Measurements from ENCODE around the gene USP31. TPM values are rescaled to one million over a fixed set of nuclear protein-coding genes. Genes with fewer than 3 reads are reported as not detected.

The USP31 gene
- total RNA-seq, 2 experiments from 2014 or later: 1.6 to 1.7 TPM

DNA sequence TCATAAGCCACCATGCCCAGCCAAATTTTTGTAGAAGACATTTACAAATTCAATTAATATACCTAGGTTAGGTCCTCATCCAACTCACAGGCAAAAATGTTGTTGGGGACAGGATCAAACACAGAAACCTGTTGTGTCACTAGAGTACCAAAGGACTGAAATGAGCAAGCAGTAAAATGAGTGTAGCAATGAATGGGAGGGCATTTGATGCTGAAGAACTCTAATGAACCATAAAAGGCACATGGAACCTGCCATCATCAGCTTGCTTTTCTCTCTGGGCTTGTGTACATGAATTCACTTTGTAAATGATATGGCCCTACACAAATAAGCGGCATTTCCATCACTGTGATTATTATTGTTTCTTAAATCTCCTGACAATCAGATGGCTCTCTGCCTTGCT is 17.8 kb downstream of the USP31 start:
- H3K27ac ChIP-seq (ENCODE audit: low read depth in 1 of 2, low read length in 2 of 2): no peak overlapping the region
- no peaks in the 10 kb centered on the region for H3K36me3 ChIP-seq (ENCODE audit: insufficient read depth, low read length)
- no peak overlapping the region for H3K4me3 ChIP-seq (ENCODE audit: low read length)
- TF ChIP-seq, protein P1, sequence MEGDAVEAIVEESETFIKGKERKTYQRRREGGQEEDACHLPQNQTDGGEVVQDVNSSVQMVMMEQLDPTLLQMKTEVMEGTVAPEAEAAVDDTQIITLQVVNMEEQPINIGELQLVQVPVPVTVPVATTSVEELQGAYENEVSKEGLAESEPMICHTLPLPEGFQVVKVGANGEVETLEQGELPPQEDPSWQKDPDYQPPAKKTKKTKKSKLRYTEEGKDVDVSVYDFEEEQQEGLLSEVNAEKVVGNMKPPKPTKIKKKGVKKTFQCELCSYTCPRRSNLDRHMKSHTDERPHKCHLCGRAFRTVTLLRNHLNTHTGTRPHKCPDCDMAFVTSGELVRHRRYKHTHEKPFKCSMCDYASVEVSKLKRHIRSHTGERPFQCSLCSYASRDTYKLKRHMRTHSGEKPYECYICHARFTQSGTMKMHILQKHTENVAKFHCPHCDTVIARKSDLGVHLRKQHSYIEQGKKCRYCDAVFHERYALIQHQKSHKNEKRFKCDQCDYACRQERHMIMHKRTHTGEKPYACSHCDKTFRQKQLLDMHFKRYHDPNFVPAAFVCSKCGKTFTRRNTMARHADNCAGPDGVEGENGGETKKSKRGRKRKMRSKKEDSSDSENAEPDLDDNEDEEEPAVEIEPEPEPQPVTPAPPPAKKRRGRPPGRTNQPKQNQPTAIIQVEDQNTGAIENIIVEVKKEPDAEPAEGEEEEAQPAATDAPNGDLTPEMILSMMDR (IDR thresholded peaks at IDR 0.05): no peak
- ChIA-PET POLR2A (no interaction called here), CTCF (interaction anchor here (1.9 kb wide), 1 partner anchor 9 kb away, joined by 4 read pairs; no protein-coding TSS in a partner anchor)
- Mint-ChIP-seq H3K36me3 (ENCODE audit: low read depth) (no peaks in the 10 kb centered on the region), H3K4me1 (ENCODE audit: low read depth) (peaks cover 6% of the 10 kb centered on the region), H3K4me3 (no peak overlapping the region), H3K9me3 (peaks cover 2% of the 10 kb centered on the region), H3K27me3 (no peaks in the 10 kb centered on the region), H3K27ac (no peak overlapping the region)
- H3K4me1 ChIP-seq (ENCODE audit: insufficient read depth, low read length): no peaks in the 10 kb centered on the region
- no peak for DNase-seq
- peaks cover 0 to 4% of the 10 kb centered on the region in 2 experiments for H3K9me3 ChIP-seq (ENCODE audit: control insufficient read depth in 1 of 2, insufficient read depth in 1 of 2, low read length in 2 of 2)
- no peaks in the 10 kb centered on the region for H3K27me3 ChIP-seq (ENCODE audit: control insufficient read depth in 1 of 2, insufficient read depth in 2 of 2, low read length in 2 of 2)
- ATAC-seq (ENCODE audit: poor library complexity): no peak
- intact Hi-C loops (cut with DNase I, micrococcal nuclease): no loop called here

DNA sequence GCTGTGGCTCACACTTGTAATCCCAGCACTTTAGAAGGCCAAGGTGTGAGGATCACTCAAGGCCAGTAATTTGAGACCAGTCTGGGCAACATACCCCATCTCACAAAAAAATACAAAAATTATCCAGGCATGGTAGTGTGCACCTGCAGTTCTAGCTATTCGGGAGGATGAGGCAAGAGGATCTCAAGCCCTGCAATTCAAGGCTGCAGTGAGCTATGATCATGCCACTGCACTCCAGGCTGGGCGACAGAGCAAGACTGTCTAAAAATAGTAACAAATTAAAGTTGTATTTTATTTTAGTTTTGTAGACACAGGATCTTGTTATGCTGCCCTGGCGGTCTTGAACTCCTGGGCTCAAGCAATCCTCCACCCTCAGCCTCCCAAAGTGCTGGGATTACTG is 18.2 kb downstream of the USP31 start:
- ChIA-PET POLR2A (no interaction called here), CTCF (no interaction called here)
- intact Hi-C loops (cut with DNase I, micrococcal nuclease): no loop called here
- Histone ChIP-seq H3K4me3 (ENCODE audit: low read length) (no peak overlapping the region), H3K27ac (ENCODE audit: low read depth in 1 of 2, low read length in 2 of 2) (no peak overlapping the region), H3K9me3 (ENCODE audit: control insufficient read depth in 1 of 2, insufficient read depth in 1 of 2, low read length in 2 of 2) (no peaks in the 10 kb centered on the region), H3K27me3 (ENCODE audit: control insufficient read depth in 1 of 2, insufficient read depth in 2 of 2, low read length in 2 of 2) (no peaks in the 10 kb centered on the region), H3K4me1 (ENCODE audit: insufficient read depth, low read length) (no peaks in the 10 kb centered on the region), H3K36me3 (ENCODE audit: insufficient read depth, low read length) (no peaks in the 10 kb centered on the region)
- no peak overlapping the region for H3K27ac Mint-ChIP-seq
- no peak overlapping the region for H3K4me3 Mint-ChIP-seq
- DNase-seq (no peak), ATAC-seq (ENCODE audit: poor library complexity) (no peak)
- peaks cover 6% of the 10 kb centered on the region for H3K4me1 Mint-ChIP-seq (ENCODE audit: low read depth)
- TF ChIP-seq, protein P1 (IDR thresholded peaks at IDR 0.05): no peak
- no peaks in the 10 kb centered on the region for H3K27me3 Mint-ChIP-seq
- no peaks in the 10 kb centered on the region for H3K36me3 Mint-ChIP-seq (ENCODE audit: low read depth)
- H3K9me3 Mint-ChIP-seq: peaks cover 2% of the 10 kb centered on the region

DNA sequence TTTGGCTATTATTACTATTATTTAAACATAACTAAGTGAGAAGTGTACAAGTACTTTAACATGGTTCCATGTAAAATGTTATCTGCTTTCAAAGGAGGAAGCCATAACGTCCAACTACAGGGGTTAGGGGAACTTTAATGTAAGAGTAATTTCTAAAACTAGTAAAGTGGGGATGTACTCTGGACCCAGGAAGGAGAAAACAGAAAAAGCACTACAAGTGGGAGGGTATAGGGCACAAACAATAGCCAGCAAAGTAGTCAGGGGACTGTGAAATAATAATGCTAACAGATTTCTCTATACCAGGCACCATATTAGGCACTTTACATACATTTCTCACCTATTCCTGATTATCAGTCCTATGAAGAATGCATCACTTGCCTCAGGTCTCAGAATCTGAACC is 19.6 kb downstream of the USP31 start:
- Histone ChIP-seq H3K4me3 (ENCODE audit: low read length) (no peak overlapping the region), H3K27me3 (ENCODE audit: control insufficient read depth in 1 of 2, insufficient read depth in 2 of 2, low read length in 2 of 2) (no peaks in the 10 kb centered on the region), H3K36me3 (ENCODE audit: insufficient read depth, low read length) (no peaks in the 10 kb centered on the region), H3K9me3 (ENCODE audit: control insufficient read depth in 1 of 2, insufficient read depth in 1 of 2, low read length in 2 of 2) (no peaks in the 10 kb centered on the region), H3K27ac (ENCODE audit: low read depth in 1 of 2, low read length in 2 of 2) (no peak overlapping the region), H3K4me1 (ENCODE audit: insufficient read depth, low read length) (no peaks in the 10 kb centered on the region)
- Mint-ChIP-seq H3K4me1 (ENCODE audit: low read depth) (peaks cover 6% of the 10 kb centered on the region), H3K4me3 (no peak overlapping the region), H3K9me3 (no peaks in the 10 kb centered on the region), H3K27me3 (no peaks in the 10 kb centered on the region), H3K36me3 (ENCODE audit: low read depth) (no peaks in the 10 kb centered on the region), H3K27ac (no peak overlapping the region)
- no peak for ATAC-seq (ENCODE audit: poor library complexity)
- ChIA-PET CTCF (no interaction called here), POLR2A (no interaction called here)
- TF ChIP-seq, protein P1 (IDR thresholded peaks at IDR 0.05): no peak
- intact Hi-C loops (cut with DNase I, micrococcal nuclease): no loop called here
- no peak for DNase-seq

All from CD4-positive, alpha-beta T cell (primary cell).